Upper lobe of right lung (tissue), 1 donor: Measurements from ENCODE around the gene AGPAT2. TPM values are rescaled to one million over a fixed set of nuclear protein-coding genes. Genes with fewer than 3 reads are reported as not detected.

ENCODE experiments used
- ATAC-seq: fragments of 200-7000 bp; cut with Tn5 transposase; one replicate; pipeline ENCODE4 v1.9.1; 2020; ENCODE audit warnings: mild to moderate bottlenecking, moderate library complexity
- DNase-seq: peaks from one replicate; pipeline ENCODE4 v3.0.0-alpha.2; 2020
- H3K27ac ChIP-seq: fragments of 200-600 bp; one replicate; pipeline ENCODE4 v1.8.0; 2022
- H3K27me3 ChIP-seq: fragments of 200-600 bp; one replicate; pipeline ENCODE4 v1.8.0; 2022; ENCODE audit warnings: mild to moderate bottlenecking
- H3K36me3 ChIP-seq: fragments of 200-600 bp; one replicate; pipeline ENCODE4 v1.8.0; 2022
- H3K4me1 ChIP-seq: fragments of 200-600 bp; one replicate; pipeline ENCODE4 v1.8.0; 2022
- H3K4me3 ChIP-seq: fragments of 200-600 bp; one replicate; pipeline ENCODE4 v1.8.0; 2022; ENCODE audit warnings: mild to moderate bottlenecking
- H3K9me3 ChIP-seq: fragments of 200-600 bp; one replicate; pipeline ENCODE4 v1.8.0; 2022
- intact Hi-C: fragments of 100-400 bp; cut with DNase I; formaldehyde crosslinking; loops from one replicate; pipeline ENCODE4 v1.11.0; 2022
- total RNA-seq: library from RNA; stranded (reverse); fragmentation: NEBNext Ultra II Directional; extraction: Animal tissue kit (Norgen Biotek cat#: 25700); gene quantifications from one replicate; pipeline ENCODE4 v1.2.1, GENCODE V29; 2021
- TF ChIP-seq, protein P1 (sequence below): fragments of 200-600 bp; IDR thresholded peaks from one replicate; pipeline ENCODE4 v1.8.0; 2022; ENCODE audit warnings: antibody characterized with exemption
- donor health status: DM: no; HTN: yes; CAD: no; lungs with severe emphysema.

Gene AGPAT2
- total RNA-seq, 1 donor from 2014 or later = 117 TPM

DNA sequence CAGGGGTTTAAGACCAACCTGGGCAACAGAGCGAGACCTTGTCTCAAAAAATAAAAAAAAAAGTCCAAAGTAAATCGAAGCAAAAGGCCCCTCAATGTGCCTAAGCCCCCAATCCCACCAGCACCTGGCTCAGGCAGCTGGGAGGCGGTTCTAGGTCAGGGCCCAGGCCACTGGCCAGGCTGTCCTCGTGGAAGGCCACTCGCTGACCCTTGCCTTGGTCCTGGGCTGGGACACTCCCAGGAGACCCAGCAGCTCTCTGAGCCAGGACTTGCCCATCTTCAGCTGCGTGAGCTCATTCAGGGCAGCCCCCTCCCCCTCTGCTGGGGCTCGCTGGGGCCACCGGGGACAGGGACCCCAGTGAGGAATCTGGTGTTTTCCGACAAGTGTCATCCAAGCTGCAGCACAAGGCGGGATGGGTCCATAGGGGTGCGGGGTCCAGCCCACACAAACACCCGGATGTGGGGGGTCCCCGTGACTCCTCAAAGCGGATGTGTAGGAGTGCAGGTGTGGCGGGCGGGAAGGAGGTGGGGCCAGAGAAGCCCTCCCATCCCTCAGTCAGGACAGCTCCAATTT lies 4.0 kb downstream of the AGPAT2 start:
- TF ChIP-seq, protein P1, sequence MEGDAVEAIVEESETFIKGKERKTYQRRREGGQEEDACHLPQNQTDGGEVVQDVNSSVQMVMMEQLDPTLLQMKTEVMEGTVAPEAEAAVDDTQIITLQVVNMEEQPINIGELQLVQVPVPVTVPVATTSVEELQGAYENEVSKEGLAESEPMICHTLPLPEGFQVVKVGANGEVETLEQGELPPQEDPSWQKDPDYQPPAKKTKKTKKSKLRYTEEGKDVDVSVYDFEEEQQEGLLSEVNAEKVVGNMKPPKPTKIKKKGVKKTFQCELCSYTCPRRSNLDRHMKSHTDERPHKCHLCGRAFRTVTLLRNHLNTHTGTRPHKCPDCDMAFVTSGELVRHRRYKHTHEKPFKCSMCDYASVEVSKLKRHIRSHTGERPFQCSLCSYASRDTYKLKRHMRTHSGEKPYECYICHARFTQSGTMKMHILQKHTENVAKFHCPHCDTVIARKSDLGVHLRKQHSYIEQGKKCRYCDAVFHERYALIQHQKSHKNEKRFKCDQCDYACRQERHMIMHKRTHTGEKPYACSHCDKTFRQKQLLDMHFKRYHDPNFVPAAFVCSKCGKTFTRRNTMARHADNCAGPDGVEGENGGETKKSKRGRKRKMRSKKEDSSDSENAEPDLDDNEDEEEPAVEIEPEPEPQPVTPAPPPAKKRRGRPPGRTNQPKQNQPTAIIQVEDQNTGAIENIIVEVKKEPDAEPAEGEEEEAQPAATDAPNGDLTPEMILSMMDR = no peak
- ATAC-seq (no peak), DNase-seq (no peak)
- Histone ChIP-seq H3K27ac (no peak overlapping the region), H3K4me3 (no peak overlapping the region), H3K4me1 (peaks cover 41% of the 10 kb centered on the region), H3K36me3 (no peaks in the 10 kb centered on the region), H3K9me3 (no peaks in the 10 kb centered on the region), H3K27me3 (no peaks in the 10 kb centered on the region)
- intact Hi-C loops = no loop called here

GRCh38 chr9:136682710-136683109 lies 4.5 kb downstream of the AGPAT2 start:
- intact Hi-C loops = no loop called here
- peaks cover 35% of the 10 kb centered on the region for H3K4me1 ChIP-seq
- H3K27ac ChIP-seq = no peak overlapping the region

GRCh38 chr9:136681945-136682699 lies 5.1 kb downstream of the AGPAT2 start:
- DNase-seq = no peak
- intact Hi-C loops = no loop called here
- TF ChIP-seq, protein P1 = no peak
- ATAC-seq = no peak
- H3K27ac ChIP-seq = no peak overlapping the region
- no peaks in the 10 kb centered on the region for H3K27me3 ChIP-seq
- no peaks in the 10 kb centered on the region for H3K9me3 ChIP-seq
- H3K36me3 ChIP-seq = peaks cover under 1% of the 10 kb centered on the region
- peaks cover 34% of the 10 kb centered on the region for H3K4me1 ChIP-seq
- H3K4me3 ChIP-seq = no peak overlapping the region

More at GRCh38 chr9:136682710-136683109, 4.5 kb downstream of the AGPAT2 start:
- ATAC-seq (no peak), DNase-seq (no peak)
- H3K36me3 ChIP-seq = no peaks in the 10 kb centered on the region
- H3K4me3 ChIP-seq = no peak overlapping the region
- TF ChIP-seq, protein P1 = no peak
- no peaks in the 10 kb centered on the region for H3K9me3 ChIP-seq
- H3K27me3 ChIP-seq = no peaks in the 10 kb centered on the region

GRCh38 chr9:136681029-136681428 lies 6.2 kb downstream of the AGPAT2 start:
- intact Hi-C loops = no loop called here
- ATAC-seq (no peak), DNase-seq (no peak)
- H3K27ac ChIP-seq = no peak overlapping the region
- H3K4me3 ChIP-seq = no peak overlapping the region
- no peaks in the 10 kb centered on the region for H3K9me3 ChIP-seq
- H3K4me1 ChIP-seq = peaks cover 32% of the 10 kb centered on the region
- no peaks in the 10 kb centered on the region for H3K27me3 ChIP-seq
- H3K36me3 ChIP-seq = peaks cover 10% of the 10 kb centered on the region
- TF ChIP-seq, protein P1 = no peak

- TF ChIP-seq, protein P1 = no peak
- DNase-seq = peak; percentile 85
- Histone ChIP-seq H3K27me3 (no peaks in the 10 kb centered on the region), H3K9me3 (no peaks in the 10 kb centered on the region), H3K4me1 (peaks cover 20% of the 10 kb centered on the region), H3K27ac (no peak overlapping the region), H3K4me3 (no peak overlapping the region), H3K36me3 (peaks cover 15% of the 10 kb centered on the region)
- ATAC-seq = peak; percentile 44
- intact Hi-C loops = no loop called here
Observed at GRCh38 chr9:136679431-136679941, 7.8 kb downstream of the AGPAT2 start.
